NCI-H2196 (cell line): ENCODE measurements around the gene PLEK2.
"Not testable (repeated sequence)": the region's sequence is repeated elsewhere in the genome, so short reads cannot be mapped to it uniquely, and the experiment has no call there.

Experiments
- DNase-seq: peaks from one replicate; lab custom pipeline; 2025; ENCODE audit not compliant: unreplicated experiment; lab: John Stamatoyannopoulos, UW

PLEK2 gene

DNA sequence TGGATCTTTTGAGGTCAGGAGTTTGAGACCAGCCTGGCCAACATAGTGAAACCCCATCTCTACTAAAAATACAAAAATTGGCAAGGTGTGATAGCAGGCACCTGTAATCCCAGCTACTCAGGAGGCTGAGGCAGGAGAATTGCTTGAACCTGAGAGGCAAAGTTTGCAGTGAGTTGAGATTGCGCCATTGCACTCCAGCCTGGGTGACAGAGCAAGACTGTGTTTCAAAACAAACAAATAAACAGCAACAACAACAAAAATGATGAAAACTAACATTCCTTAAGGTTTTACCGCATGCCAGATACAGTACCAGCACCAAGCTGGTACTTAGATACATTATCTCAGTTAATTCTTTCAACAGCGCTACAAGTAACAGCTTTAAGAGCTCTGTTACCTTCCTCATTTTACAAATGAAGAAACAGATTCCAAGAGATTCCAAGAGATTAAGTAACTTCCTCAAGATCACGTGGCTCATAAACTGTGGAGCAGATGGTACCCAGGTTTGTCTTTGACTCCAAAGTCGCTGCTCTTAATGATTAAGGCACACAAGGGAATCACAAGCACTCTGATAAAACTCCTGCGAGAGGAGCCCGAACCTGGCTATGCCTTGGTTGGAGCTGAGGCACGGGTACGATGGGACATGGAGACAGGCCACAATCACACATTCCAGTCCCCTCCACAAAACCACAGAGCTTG lies 17.7 kb upstream of the PLEK2 start:
- no peak for DNase-seq

DNA sequence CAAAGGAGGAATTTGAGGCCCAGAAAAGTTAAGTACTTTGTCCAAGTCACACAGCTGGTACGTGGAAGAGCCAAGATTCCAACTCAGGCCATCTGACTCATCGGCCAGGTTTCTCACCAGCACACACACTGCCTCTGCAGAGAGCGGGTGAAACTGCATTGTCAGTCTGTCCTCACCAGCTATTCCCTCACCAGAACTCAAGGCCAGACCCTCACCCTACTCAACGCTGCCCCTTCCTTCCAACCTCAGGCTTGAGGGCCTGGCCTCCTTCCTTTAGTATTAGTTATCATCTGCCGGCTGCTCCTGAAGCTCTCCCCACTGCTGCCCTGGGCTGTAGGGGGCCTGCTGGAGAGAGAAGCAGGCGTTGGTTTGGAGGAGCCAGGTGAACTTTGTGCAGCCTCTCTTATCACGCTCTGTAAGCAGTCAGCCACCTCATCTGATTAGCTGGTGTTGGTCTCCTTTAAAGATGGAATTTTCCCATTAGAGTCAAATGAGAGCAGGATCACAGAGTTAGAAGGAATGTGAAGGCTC lies 16.6 kb upstream of the PLEK2 start:
- DNase-seq = no peak

- peak; percentile 77 for DNase-seq
These were observed 15.1 kb upstream of the PLEK2 start for GRCh38 chr14:67426983-67427606.

DNA sequence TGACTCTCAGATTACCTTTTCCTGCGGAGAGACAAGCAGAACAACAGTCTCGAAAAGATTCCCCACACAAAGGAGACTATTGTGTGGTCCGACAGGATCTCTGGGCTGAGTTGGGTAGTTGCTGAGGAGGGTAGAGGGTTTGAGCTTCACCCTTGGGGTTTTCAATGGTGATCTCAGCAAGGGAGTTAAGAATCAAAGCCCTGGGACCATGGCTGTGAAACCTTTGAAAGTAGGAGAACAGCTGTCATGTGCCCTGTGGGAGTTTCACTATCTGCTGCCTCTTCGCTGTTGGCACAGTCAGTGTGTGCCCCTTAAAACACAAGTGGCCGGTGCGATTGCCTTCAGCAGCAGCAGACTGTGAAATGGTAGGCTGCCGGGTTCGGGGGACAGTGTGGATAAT lies 14.2 kb upstream of the PLEK2 start:
- DNase-seq = no peak

- no peak for DNase-seq
These were observed 13.6 kb upstream of the PLEK2 start for GRCh38 chr14:67425608-67426007.

DNA sequence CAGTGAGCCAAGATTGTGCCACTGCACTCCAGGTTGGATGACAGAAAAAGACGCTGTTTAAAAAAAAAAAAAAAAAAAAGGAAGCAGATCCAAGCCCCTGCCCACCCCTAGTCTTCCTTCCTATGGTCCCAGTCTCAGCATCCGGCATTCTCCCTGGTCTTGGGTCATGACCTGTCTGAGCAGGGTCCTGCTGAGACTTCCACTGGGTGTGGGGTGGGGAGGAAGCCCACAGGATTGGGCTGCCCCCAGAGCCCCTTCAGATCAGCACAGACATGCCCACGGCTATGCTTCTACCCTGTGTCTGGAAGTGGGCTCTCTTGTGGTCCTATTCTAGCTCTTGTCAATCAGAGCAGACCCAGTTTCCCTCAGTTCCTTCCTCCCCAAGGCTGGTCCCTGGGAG lies 12.6 kb upstream of the PLEK2 start:
- DNase-seq = no peak

- DNase-seq = no peak
These were observed 11.5 kb upstream of the PLEK2 start for GRCh38 chr14:67423424-67423823.

- DNase-seq = no peak
These were observed 9.6 kb upstream of the PLEK2 start for GRCh38 chr14:67421356-67422224.

DNA sequence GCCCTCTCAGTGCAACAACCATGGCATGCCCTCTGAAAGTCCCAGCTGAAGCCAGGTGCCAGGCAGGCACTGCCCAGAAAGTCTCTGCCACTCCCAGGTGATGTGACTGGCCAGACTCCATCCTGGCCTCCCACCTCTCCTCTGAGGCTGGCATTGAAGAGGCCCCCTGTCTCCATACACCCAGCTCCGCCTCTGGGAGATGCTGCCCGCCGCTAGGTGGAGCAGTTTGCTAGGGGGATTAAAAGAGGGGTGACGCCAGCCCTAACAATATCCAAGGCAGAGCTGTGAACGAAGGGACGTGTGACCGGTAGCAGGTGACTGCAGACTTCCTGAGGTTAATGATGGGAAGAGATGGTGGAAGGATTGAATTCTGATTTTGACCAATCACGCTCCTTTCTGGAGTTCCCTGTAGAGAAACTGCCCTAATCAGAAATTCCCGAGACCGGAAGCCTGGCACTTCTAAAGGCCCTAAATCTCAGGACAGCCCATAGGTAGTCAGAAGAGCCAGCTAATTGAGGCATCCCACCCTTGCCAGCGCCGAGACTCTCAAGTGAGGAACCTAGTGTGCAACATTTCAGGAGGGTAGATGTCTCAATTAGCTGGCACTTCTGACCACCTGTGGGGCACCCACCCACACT lies 8.3 kb upstream of the PLEK2 start:
- no peak for DNase-seq

- DNase-seq = no peak
These were observed 6.6 kb upstream of the PLEK2 start for GRCh38 chr14:67418401-67419191.

DNA sequence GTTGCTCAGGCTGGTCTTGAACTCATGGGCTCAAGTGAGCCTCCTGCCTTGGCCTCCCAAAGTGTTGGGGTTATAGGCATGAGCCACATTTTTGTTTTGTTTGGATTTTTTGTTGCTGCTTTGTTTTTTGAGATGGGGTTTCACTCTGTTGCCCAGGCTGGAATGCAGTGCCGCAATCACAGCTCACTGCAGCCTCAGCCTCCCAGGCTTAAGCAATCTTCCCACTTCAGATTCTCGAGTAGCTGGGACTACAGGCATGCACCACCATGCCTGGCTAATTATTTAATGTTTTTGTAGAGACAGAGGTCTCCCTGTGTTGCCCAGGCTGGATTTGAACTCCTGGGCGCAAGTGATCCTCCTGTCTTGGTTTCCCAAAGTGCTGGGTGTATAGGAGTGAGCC lies 5.7 kb upstream of the PLEK2 start:
- no peak for DNase-seq

DNA sequence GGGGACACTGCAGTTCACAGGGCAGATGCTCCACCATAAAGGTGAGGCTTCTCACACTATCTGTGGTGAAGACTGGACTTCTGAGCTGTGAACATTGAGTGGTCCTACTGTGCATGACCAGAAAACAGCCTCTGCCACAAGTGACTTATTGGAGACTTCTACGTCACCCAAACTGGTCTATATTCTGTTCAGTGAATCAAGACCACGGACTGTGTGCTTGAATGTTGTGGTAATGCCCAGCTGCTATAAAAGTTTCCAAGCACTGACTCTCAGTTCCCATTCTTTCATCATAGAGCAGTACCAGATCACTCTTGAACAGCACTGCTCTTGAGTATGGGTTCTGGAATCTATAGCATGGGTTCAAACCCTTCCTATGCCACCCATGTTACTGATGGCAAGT lies 4.8 kb upstream of the PLEK2 start:
- DNase-seq = no peak

DNA sequence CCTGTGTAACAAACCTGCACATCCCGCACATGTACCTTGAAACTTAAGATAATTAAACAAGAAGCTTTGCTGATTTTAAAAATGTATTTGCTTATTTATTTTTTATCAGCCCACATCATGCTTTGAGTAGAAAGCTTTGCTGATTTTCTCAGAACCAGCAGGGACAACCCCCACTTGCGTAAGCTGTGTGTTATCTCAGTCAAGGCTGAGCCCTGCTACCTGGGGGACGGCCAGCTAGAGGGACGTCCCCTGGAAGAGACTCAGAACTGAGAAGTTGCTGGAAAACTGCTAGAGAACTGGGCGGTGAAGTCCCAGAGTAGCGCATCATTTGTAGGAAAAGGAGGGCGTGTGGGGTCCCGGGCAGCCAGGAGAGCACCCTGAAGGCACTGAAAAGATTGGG lies 4.1 kb upstream of the PLEK2 start:
- no peak for DNase-seq

- not testable (repeated sequence) for DNase-seq
These were observed 3.6 kb upstream of the PLEK2 start for GRCh38 chr14:67415610-67416009.

GRCh38 chr14:67413806-67414769 lies 2.1 kb upstream of the PLEK2 start:
- DNase-seq = no peak

DNA sequence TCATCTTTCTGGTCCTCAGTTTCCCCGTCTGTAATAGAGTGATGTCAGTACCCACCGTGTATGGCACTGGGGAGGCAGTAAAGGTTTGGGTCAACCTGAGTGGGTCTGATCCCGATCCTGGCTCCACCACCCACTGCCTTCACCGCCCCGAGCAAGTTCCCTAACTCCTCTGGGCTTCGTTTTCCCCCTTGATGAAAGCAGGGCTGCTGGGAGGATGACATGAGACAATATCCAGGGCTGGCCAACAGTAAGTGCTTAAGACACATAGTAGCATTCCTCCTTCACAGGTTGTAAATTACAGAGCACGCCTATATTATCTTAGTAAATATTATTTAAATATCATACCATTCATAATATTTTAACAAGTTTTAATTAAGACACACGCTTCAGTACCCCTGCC lies 595 bp downstream of the PLEK2 start:
- no peak for DNase-seq

GRCh38 chr14:67410313-67410712 lies 1.7 kb downstream of the PLEK2 start:
- DNase-seq = no peak

- DNase-seq = no peak
These were observed 2.5 kb downstream of the PLEK2 start for GRCh38 chr14:67409461-67409860.

DNA sequence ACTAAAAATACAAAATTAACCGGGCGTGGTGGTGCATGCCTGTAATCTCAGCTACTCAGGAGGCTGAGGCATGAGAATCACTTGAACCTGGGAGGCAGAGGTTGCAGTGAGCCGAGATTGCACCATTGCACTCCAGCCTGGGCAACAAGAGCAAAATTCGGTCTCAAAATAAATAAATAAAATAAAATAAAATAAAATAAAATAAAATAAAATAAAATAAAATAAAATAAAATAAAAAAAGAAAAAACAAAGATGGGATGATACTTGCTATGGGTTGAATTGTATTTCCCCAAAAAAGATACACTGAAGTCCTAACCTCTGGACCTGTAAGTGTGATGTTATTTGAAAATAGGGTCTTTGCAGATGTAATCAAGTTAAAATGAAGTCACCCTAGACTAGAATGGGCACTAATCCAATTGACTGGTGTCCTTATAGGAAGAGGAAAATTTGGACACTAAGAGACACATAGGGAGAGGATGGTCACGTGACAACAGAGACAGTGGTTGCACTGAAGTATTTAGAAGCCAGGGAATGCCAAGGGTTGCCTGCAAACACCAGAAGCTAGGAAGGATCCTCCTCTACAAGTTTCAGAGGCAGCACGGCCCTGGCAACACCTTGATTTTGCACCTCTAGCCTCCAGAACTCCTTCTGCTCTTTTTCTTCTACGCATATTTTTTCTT lies 3.7 kb downstream of the PLEK2 start:
- DNase-seq = not testable (repeated sequence)
